GM21381 (cell line): ENCODE data around the gene PHGDH.

Experiments used
- ATAC-seq: cut with Tn5 transposase; IDR thresholded peaks from one replicate; pipeline ENCODE4 v1.9.1; 2021; ENCODE audit warnings: mild to moderate bottlenecking, moderate library complexity; ENCODE audit not compliant: unreplicated experiment

The PHGDH gene

GRCh38 chr1:119729044-119729443 lies 17.3 kb downstream of the PHGDH start:
- no peak for ATAC-seq

GRCh38 chr1:119731060-119731459 lies 19.3 kb downstream of the PHGDH start:
- ATAC-seq, result no peak

GRCh38 chr1:119731741-119732430 lies 20.2 kb downstream of the PHGDH start:
- no peak for ATAC-seq

- no peak for ATAC-seq
Measured at GRCh38 chr1:119732465-119733168, 20.9 kb downstream of the PHGDH start.

GRCh38 chr1:119733754-119734153 lies 22.0 kb downstream of the PHGDH start:
- no peak for ATAC-seq

GRCh38 chr1:119735217-119735616 lies 23.5 kb downstream of the PHGDH start:
- ATAC-seq, result no peak

- no peak for ATAC-seq
Measured at GRCh38 chr1:119736649-119737039, 24.9 kb downstream of the PHGDH start.

GRCh38 chr1:119737040-119737682 lies 25.4 kb downstream of the PHGDH start:
- no peak for ATAC-seq

- ATAC-seq, result no peak
Measured at GRCh38 chr1:119738100-119738720, 26.5 kb downstream of the PHGDH start.

GRCh38 chr1:119739150-119739549 lies 27.4 kb downstream of the PHGDH start:
- no peak for ATAC-seq

- no peak for ATAC-seq
Measured at GRCh38 chr1:119740261-119740660, 28.5 kb downstream of the PHGDH start.

GRCh38 chr1:119740896-119741780 lies 29.4 kb downstream of the PHGDH start:
- ATAC-seq, result no peak

- no peak for ATAC-seq
Measured at GRCh38 chr1:119742202-119742601, 30.5 kb downstream of the PHGDH start.

- no peak for ATAC-seq
Measured at GRCh38 chr1:119742677-119743076, 30.9 kb downstream of the PHGDH start.

GRCh38 chr1:119743308-119743707 lies 31.6 kb downstream of the PHGDH start:
- no peak for ATAC-seq

- peak; percentile 73 for ATAC-seq
Measured at GRCh38 chr1:119743776-119744597, 32.3 kb downstream of the PHGDH start.

- no peak for ATAC-seq
Measured at GRCh38 chr1:119744598-119744942, 32.8 kb downstream of the PHGDH start.

- ATAC-seq, result no peak
Measured at GRCh38 chr1:119745034-119745433, 33.3 kb downstream of the PHGDH start.

- ATAC-seq, result no peak
Measured at GRCh38 chr1:119747451-119747850, 35.7 kb downstream of the PHGDH start.

GRCh38 chr1:119748040-119748439 lies 36.3 kb downstream of the PHGDH start:
- ATAC-seq, result no peak
